HepG2 (cell line): ENCODE results near the gene EHBP1. TPM values are rescaled to one million over a fixed set of nuclear protein-coding genes. Genes with fewer than 3 reads are reported as not detected.

Source experiments
- ATF5 ChIP-seq: sonication (generic); formaldehyde crosslinking; IDR thresholded peaks from 2 replicates; pipeline ENCODE4 v1.4.0; 2020; ENCODE audit warnings: mild to moderate bottlenecking, low read depth, missing genetic modification reagents
- CAMTA2 ChIP-seq: sonication (generic); formaldehyde crosslinking; IDR thresholded peaks from 2 replicates; pipeline ENCODE4 v1.4.0; 2020; ENCODE audit warnings: mild to moderate bottlenecking, missing genetic modification reagents, borderline replicate concordance
- E2F1 ChIP-seq: sonication (generic); formaldehyde crosslinking; IDR thresholded peaks from 2 replicates; pipeline ENCODE4 v1.5.0; 2020; ENCODE audit warnings: missing genetic modification reagents
- HMGXB4 ChIP-seq, 2 experiments: sonication (generic) in 1 of 2; formaldehyde crosslinking in 1 of 2; IDR thresholded peaks; 2 replicates each; pipeline versions ENCODE4 v1.4.0 to v1.6.1; 2018 to 2020; ENCODE audit warnings: missing genetic modification reagents in 2 of 2, borderline replicate concordance in 1 of 2, low read depth in 1 of 2, mild to moderate bottlenecking in 1 of 2, missing biosample characterization in 1 of 2
- JARID2 ChIP-seq: sonication (generic); formaldehyde crosslinking; IDR thresholded peaks from 2 replicates; pipeline ENCODE4 v1.8.1; 2023; ENCODE audit warnings: missing genetic modification reagents, inconsistent platforms; ENCODE audit not compliant: insufficient replicate concordance
- MTA3 ChIP-seq: sonication (generic); formaldehyde crosslinking; IDR thresholded peaks from 2 replicates; pipeline ENCODE4 v1.4.0; 2020; ENCODE audit warnings: missing genetic modification reagents
- NONO ChIP-seq, 2 experiments: fragments of 450-650 bp in 1 of 2; sonication (generic) in 1 of 2; formaldehyde crosslinking in 1 of 2; IDR thresholded peaks in 1 of 2; conservative IDR thresholded peaks in 1 of 2; 2 replicates each; pipeline versions ENCODE4 v1.6.1 to v1.8.0; 2017 to 2022; ENCODE audit warnings: mild to moderate bottlenecking in 1 of 2, missing genetic modification reagents in 1 of 2, moderate library complexity in 1 of 2
- SMC3 ChIP-seq: IDR thresholded peaks from 2 replicates; pipeline ENCODE4 v1.6.1; 2011; ENCODE audit warnings: low read length, improper control_type of control experiment
- SOX13 ChIP-seq, 3 experiments: fragments of 450-650 bp in 1 of 3; sonication (generic) in 1 of 3; formaldehyde crosslinking in 1 of 3; IDR thresholded peaks in 2 of 3; conservative IDR thresholded peaks in 1 of 3; 2 replicates each; pipeline versions ENCODE4 v1.5.0 to v1.6.1; 2016 to 2020; ENCODE audit warnings: antibody characterized with exemption in 1 of 3, mild to moderate bottlenecking in 1 of 3, missing compliant biosample characterization in 1 of 3, missing genetic modification reagents in 1 of 3, moderate library complexity in 1 of 3
- SPEN ChIP-seq: sonication (generic); formaldehyde crosslinking; IDR thresholded peaks from 2 replicates; pipeline ENCODE4 v1.5.1; 2020; ENCODE audit warnings: low read depth, mild to moderate bottlenecking, missing genetic modification reagents
- SRSF1 ChIP-seq: fragments of 200-400 bp; formaldehyde crosslinking; optimal IDR thresholded peaks from 2 replicates; pipeline ENCODE3; 2017; ENCODE audit warnings: mild to moderate bottlenecking, low read depth, low read length, moderate library complexity
- ZMYM3 ChIP-seq: sonication (generic); formaldehyde crosslinking; IDR thresholded peaks from 2 replicates; pipeline ENCODE4 v1.5.1; 2020; ENCODE audit warnings: mild to moderate bottlenecking, missing genetic modification reagents
- ZNF121 ChIP-seq: sonication (generic); formaldehyde crosslinking; IDR thresholded peaks from 2 replicates; pipeline ENCODE4 v1.5.0; 2020; ENCODE audit warnings: mild to moderate bottlenecking, missing genetic modification reagents
- ZNF687 ChIP-seq: sonication (generic); formaldehyde crosslinking; IDR thresholded peaks from 2 replicates; pipeline ENCODE4 v1.5.1; 2020; ENCODE audit warnings: mild to moderate bottlenecking, missing genetic modification reagents, moderate library complexity
- polyA plus RNA-seq, 8 experiments: library from polyadenylated mRNA; depleted of rRNA in 3 of 8; stranded (reverse) in 7 of 8; unstranded in 1 of 8; fragments of >200 nt; fragmentation: Illumina TruSeq in 4 of 8; extraction: Trizol in 4 of 8; gene quantifications; 2 replicates each; pipeline versions ENCODE4 v1.2.1 to v1.2.3, GENCODE V29; 2011 to 2016; ENCODE audit warnings: low read depth in 4 of 8, missing spikeins in 1 of 8, mixed read lengths in 1 of 8; ENCODE audit not compliant: insufficient read depth in 1 of 8
- total RNA-seq, 5 experiments: library from RNA; depleted of rRNA; stranded (reverse); fragments of >200 nt; fragmentation: Illumina TruSeq; extraction: Trizol; gene quantifications; 2 replicates each; pipeline ENCODE4 v1.2.3, GENCODE V29; 2016; ENCODE audit warnings: low read depth in 1 of 5
- TF ChIP-seq, protein P1 (sequence below): sonication (generic); formaldehyde crosslinking; IDR thresholded peaks from 2 replicates; pipeline ENCODE4 v1.4.0; 2020; ENCODE audit warnings: missing genetic modification reagents
- TF ChIP-seq, protein P2 (sequence below): sonication (generic); formaldehyde crosslinking; IDR thresholded peaks from 2 replicates; pipeline ENCODE4 v1.8.0; 2022; ENCODE audit warnings: mild to moderate bottlenecking, missing genetic modification reagents, moderate library complexity

EHBP1 gene
- total and polyA plus RNA-seq, 2 of the 13 experiments (the other 11 are each of a cell fraction or from before 2014, with no cell fraction given): 93.5 to 146 TPM

GRCh38 chr2:62724886-62725711, 19.6 kb downstream of the EHBP1 start (continued):
- TF ChIP-seq E2F1 (CRISPR knock-in tag): no peak
- TF ChIP-seq, protein P1, sequence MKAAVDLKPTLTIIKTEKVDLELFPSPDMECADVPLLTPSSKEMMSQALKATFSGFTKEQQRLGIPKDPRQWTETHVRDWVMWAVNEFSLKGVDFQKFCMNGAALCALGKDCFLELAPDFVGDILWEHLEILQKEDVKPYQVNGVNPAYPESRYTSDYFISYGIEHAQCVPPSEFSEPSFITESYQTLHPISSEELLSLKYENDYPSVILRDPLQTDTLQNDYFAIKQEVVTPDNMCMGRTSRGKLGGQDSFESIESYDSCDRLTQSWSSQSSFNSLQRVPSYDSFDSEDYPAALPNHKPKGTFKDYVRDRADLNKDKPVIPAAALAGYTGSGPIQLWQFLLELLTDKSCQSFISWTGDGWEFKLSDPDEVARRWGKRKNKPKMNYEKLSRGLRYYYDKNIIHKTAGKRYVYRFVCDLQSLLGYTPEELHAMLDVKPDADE: no peak
- peak; percentile 80 for TF ChIP-seq ZNF687 (CRISPR knock-in tag)
- 0 out of 2 replicates have a peak, but pooled peaks have one; percentile 15 for TF ChIP-seq ZMYM3 (CRISPR knock-in tag)
- TF ChIP-seq MTA3 (CRISPR knock-in tag): no peak
- 0 out of 4 replicates have a peak, but pooled peaks of 1 of the 2 experiments have one; percentile 37 for TF ChIP-seq HMGXB4 (CRISPR knock-in tag; IDR thresholded peaks at IDR 0.05; ENCODE audit: borderline replicate concordance in 1 of 2, low read depth in 1 of 2)
- no peak for TF ChIP-seq CAMTA2 (CRISPR knock-in tag)
- no peak for TF ChIP-seq NONO (IDR thresholded peaks at IDR 0.05)
- TF ChIP-seq NONO (CRISPR knock-in tag; conservative IDR thresholded peaks at IDR 0.05): peak; percentile 74; the same call in 1 of the 2 replicates
- no peak for TF ChIP-seq ZNF121 (CRISPR knock-in tag)
- no peak for TF ChIP-seq ATF5 (CRISPR knock-in tag)
- no peak for TF ChIP-seq SOX13 (IDR thresholded peaks at IDR 0.05)
- 0 out of 4 replicates have a peak, but pooled peaks of 1 of the 2 experiments have one; percentile 18 for TF ChIP-seq SOX13 (CRISPR knock-in tag; conservative IDR thresholded peaks at IDR 0.05 in 1 of 2, IDR thresholded peaks at IDR 0.05 in 1 of 2)
- TF ChIP-seq, protein P2, sequence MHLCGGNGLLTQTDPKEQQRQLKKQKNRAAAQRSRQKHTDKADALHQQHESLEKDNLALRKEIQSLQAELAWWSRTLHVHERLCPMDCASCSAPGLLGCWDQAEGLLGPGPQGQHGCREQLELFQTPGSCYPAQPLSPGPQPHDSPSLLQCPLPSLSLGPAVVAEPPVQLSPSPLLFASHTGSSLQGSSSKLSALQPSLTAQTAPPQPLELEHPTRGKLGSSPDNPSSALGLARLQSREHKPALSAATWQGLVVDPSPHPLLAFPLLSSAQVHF (CRISPR knock-in tag): 0 out of 2 replicates have a peak, but pooled peaks have one; percentile 27
- no peak for TF ChIP-seq SRSF1
- TF ChIP-seq SMC3: peak; percentile 45; the same call in 1 of the 2 replicates
- TF ChIP-seq SPEN (CRISPR knock-in tag): peak; percentile 36; the same call in 1 of the 2 replicates
- no peak for TF ChIP-seq JARID2 (CRISPR knock-in tag)
